ENCODE results near the gene HSPG2.
"Not testable (repeated sequence)": the region's sequence is repeated elsewhere in the genome, so short reads cannot be mapped to it uniquely, and the experiment has no call there.

The HSPG2 gene

GRCh38 chr1:21843208-21843607, 93.9 kb downstream of the HSPG2 start:
- no peak for FAIRE-seq

GRCh38 chr1:21842606-21843162, 94.4 kb downstream of the HSPG2 start:
- FAIRE-seq = no peak

DNA sequence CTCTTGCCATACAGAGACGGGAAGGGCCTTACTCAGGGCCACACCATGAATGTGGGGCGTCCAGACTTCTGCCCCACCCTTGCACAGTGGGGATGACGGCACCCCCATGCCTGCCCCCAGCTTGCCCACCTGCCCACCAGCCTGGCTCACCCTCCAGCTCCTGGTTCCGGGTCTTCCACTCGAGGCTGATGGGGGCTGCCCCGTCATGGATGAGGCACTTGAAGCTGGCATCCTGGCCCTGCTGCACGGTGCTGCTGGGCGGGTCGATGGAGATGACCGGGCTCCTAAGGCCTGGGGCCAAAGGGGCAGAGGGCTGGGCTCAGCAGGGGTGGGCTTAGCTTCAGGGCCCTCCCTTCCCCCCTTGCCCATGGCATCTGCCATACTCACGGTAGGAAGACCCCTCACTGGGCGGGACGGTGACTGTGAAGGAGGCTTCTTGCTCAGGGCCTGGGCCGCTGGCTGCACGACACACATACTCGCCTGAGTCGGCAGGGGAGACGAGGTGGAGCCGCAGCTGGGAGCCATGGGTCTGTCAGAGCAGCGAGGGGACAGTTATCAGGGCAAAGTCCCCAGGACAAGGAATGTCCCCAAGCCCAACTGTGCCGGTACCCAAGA, 95.2 kb downstream of the HSPG2 start:
- FAIRE-seq = no peak

DNA sequence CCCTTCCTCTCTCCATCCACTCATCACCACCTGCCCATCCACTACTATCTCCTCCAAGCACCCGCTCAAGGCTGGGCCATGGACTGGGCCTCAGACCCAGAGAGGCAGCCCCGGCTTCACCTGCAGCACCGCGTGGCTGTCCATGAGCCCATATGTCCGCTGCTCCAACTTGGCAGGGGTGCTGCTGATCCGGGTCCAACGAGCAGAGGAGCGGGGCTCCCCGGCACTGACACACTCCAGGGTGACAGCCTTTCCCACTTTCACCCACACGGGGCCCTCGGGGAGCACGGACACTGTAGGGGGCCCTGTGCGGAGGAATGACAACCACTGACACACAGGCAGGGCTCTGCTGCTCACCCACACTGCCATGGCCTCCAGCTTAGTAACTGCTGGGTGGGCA, 96.1 kb downstream of the HSPG2 start:
- FAIRE-seq = no peak

DNA sequence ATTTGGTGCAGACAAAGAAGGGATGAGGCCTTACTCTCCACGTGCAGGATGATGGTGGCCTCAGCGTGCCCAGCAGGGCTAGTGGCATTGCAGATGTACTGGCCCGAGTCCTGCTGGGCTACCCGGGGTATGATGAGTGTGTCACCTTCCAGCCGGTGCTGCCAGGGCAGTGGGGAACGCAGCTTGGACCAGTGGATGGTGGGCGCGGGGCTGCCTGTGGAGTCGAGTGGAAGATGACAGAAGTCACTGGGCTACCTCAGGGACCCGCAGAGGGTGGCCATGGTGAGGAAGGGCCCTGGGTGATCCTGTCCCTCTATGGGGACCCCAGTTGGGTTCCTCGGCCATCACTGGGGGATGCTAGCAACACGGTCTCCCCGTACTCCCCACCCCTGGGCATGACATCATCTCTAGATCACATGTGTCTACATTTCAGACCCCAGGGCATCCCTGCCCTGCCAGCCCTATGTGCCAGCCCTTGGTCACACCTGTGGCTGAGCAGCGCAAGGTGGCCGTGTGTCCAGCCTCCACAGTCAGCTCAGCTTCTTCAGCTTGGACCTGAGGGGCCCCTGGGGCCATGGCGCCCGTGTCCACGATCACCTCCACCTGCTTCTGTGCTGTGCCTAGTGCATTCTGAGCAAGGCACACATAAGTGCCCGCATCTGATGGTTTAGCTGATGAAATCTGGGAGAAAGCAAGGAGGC, 97.6 kb downstream of the HSPG2 start:
- no peak for FAIRE-seq

- no peak for FAIRE-seq
Observed at GRCh38 chr1:21838359-21839157, 98.6 kb downstream of the HSPG2 start.

DNA sequence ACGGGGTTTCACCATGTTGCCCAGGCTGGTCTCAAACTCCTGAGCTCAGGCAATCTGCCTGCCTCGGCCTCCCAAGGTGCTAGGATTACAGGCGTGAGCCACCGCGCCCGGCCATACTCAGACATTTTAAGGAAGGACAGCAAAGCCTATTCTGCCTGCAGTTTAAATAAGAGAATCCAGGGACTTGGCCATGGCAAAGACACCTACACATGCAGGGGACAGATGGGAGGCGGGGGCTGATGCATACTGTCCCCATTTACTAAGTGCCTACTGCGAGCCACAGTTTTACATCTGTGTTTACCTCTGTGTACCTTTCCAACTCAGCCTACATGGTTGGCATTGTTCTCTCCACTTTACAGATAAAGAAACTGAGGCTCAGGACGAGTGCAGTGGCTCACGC, 99.6 kb downstream of the HSPG2 start:
- no peak for FAIRE-seq

DNA sequence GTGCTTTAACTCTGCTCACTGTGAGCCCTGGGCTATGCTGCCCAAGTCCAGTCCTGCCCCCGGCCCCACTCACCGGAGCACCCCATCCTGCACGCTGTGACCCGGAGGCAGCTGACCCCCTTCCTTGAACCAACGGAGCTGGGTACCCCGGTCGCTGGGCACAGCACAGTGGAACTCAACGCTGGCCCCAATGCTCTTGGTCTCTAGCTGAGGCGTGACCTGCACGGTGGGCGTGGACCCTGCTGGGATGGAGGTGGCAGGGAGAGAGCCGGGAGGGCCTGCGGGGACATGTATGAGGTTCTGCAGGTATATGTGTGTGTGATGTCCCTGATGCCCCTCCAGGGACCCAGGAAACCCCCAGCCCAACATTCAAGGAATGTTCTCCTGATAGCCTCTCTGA, 100.4 kb downstream of the HSPG2 start:
- no peak for FAIRE-seq

GRCh38 chr1:21836010-21836409, 101.1 kb downstream of the HSPG2 start:
- no peak for FAIRE-seq

GRCh38 chr1:21834666-21835065, 102.4 kb downstream of the HSPG2 start:
- FAIRE-seq = no peak

GRCh38 chr1:21834094-21834493, 103.0 kb downstream of the HSPG2 start:
- no peak for FAIRE-seq

DNA sequence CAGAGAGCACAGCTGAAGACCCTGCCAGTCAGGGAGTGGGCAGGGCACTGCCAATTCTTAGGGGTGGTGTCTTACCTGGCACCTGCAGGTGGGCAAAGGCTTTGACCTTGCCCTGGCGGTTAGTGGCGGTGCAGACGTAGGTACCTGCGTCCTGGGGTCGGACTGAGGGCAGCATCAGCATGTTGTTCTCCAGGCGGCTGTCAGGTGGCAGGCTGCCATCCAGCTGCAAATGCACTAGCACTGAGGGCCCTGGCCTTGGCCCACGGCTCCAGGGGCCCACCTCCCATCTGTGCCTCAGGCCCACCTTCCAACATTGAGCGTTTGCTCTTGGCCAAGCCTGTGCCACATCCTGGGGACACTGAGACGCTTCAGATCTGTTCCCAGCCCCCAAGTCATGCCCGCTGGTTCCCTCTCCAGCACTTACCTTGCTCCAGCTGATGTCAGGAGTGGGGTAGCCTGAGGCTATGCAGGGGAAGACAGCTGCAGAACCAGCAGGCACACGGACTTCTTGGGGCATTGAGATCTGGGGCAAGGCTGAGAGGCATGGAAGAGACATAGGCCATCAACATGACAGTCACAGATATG, 103.6 kb downstream of the HSPG2 start:
- no peak for FAIRE-seq

DNA sequence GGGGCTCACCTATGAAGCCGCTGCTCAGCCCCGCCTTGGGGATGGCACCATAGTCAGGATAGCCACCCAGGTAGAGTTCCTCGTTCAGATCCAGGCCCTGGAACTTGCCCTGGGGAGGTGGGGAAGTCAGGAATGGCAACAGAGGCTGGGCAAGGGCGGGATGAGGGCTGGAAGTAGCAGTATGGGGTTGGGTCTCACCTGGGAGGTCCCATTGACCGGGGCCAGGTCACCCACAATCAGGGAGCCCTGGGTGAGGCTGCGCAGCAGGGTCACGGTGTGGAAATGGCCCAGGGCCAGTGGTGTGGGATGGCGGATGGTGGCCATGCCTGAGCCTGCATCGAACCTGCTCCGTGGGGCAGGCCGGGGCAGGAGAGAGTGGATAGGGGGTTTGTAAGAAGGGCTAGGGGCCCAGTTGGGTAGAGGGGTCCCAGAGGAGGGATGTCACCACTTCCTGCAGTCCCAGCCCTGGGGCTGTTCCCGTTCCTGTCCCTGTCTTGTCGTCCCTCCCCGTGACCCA, 105.6 kb downstream of the HSPG2 start:
- FAIRE-seq = no peak

GRCh38 chr1:21830792-21831453, 106.2 kb downstream of the HSPG2 start:
- FAIRE-seq = no peak

GRCh38 chr1:21829294-21829693, 107.8 kb downstream of the HSPG2 start:
- no peak for FAIRE-seq

- FAIRE-seq = no peak
Observed at GRCh38 chr1:21828506-21829210, 108.5 kb downstream of the HSPG2 start.

DNA sequence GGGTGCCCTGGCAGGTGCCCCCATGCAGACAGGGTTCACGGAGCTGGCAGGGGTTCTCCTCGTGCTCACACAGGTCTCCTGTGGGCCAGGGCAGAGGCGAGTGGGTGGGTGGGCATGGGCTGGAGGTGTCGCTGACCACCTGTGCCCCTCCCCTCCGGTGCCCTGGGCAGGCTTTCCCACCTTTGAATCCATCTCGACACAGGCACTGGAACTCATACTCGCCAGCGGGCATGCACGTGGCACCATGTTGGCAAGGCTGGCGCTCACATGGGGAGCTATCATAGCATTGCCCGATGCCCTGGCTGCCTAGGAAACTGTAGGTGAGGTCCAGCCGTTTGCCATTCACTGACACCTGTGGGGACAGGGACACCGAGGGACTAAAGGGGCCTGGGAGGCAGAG, 109.0 kb downstream of the HSPG2 start:
- FAIRE-seq = no peak

DNA sequence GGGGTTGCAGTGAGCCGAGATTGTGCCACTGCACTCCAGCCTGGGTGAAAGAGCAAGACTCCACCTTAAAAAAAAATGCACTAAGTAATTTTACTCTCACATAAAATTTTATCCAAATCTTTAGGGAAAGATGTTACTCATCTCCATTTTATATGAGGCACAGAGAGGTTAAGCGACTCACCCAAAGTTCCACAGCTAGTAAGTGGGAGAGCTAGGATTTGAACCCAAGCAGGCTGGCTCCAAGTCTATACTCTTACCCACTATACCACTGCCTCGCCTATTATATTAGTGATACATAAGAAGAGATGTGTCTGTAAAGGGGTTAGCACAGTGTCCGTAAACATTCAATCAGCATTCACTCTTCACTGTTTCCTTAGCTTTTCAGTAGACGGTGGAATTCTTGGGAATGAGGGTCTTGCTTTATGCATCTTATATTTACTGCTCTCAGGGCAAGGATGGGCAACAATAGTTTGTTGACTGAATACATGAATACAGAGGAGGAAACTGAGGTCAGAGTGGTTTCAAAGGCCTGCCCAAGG, 109.9 kb downstream of the HSPG2 start:
- FAIRE-seq = no peak

- not testable (repeated sequence) for FAIRE-seq
Observed at GRCh38 chr1:21826694-21827093, 110.4 kb downstream of the HSPG2 start.

GRCh38 chr1:21825393-21825792, 111.7 kb downstream of the HSPG2 start:
- FAIRE-seq = no peak

DNA sequence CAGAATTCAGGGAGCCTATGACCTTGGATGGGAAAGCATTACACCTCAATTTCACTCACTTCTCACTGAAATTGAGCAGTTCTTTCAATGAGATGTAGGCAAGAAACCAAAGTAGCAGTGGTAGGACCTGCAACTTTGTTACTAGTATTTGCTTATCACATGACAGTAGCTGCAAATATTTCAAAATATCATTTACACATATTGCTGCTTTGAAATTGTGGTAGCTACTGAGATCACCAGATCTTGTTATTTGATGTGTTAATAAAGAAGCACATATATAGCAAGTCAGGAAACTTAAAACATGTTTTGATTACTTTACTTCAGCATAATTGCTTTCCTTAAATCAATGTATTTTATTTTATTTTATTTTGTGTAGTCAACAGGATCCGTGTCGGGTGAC, 112.2 kb downstream of the HSPG2 start:
- FAIRE-seq = no peak

Measured in endometrium (tissue), 2 donors.